SU-DHL-6 (cell line): ENCODE measurements around the gene RTEL1.

Experiments
- H2AFZ ChIP-seq: fragments of 200-600 bp; sonication (generic); 2 replicates; pipeline ENCODE4 v1.6.1; 2014; ENCODE audit warnings: low read depth, mild to moderate bottlenecking, moderate library complexity, mixed read lengths, antibody characterized with exemption, low read length; ENCODE audit not compliant: severe bottlenecking
- H3F3A ChIP-seq: fragments of 200-600 bp; shearing (Covaris generic); 2 replicates; pipeline ENCODE4 v1.6.0; 2016; ENCODE audit warnings: antibody characterized with exemption, mild to moderate bottlenecking; ENCODE audit not compliant: insufficient read depth
- H3K27ac ChIP-seq: fragments of 200-600 bp; sonication (generic); 2 replicates; pipeline ENCODE4 v1.5.1; 2016; ENCODE audit warnings: low read depth, mild to moderate bottlenecking, low read length, moderate library complexity, mixed read lengths
- H3K27me3 ChIP-seq: fragments of 200-600 bp; sonication (generic), shearing (Covaris generic); 2 replicates; pipeline ENCODE4 v1.6.0; 2014; ENCODE audit warnings: mild to moderate bottlenecking, low read length
- H3K36me3 ChIP-seq: fragments of 200-600 bp; sonication (generic); 2 replicates; pipeline ENCODE4 v1.6.1; 2014; ENCODE audit warnings: mild to moderate bottlenecking, low read length, mixed read lengths
- H3K4me2 ChIP-seq: fragments of 300-600, 200-600 bp; shearing (Covaris generic), sonication (generic); 2 replicates; pipeline ENCODE4 v1.6.0; 2014; ENCODE audit warnings: low read length, low read depth, mild to moderate bottlenecking; ENCODE audit not compliant: poor library complexity, severe bottlenecking
- H3K4me3 ChIP-seq: fragments of 200-600 bp; sonication (generic); 2 replicates; pipeline ENCODE4 v1.5.1; 2014; ENCODE audit warnings: antibody characterized with exemption, low read length, mild to moderate bottlenecking, mixed read lengths; ENCODE audit not compliant: insufficient read depth, poor library complexity, severe bottlenecking
- H3K79me2 ChIP-seq: fragments of 200-600 bp; sonication (generic); 2 replicates; pipeline ENCODE4 v1.6.1; 2014; ENCODE audit warnings: mild to moderate bottlenecking, low read length, moderate library complexity; ENCODE audit not compliant: insufficient read depth
- H3K9ac ChIP-seq: fragments of 200-600 bp; sonication (generic); 2 replicates; pipeline ENCODE4 v1.7.0; 2014; ENCODE audit warnings: mild to moderate bottlenecking, low read length
- H3K9me2 ChIP-seq: fragments of 200-600 bp; sonication (generic); replicated peaks from 2 replicates; pipeline ENCODE4 v1.6.1; 2014; ENCODE audit warnings: low read length; ENCODE audit not compliant: insufficient read depth
- H3K9me3 ChIP-seq: fragments of 200-600 bp; sonication (generic); 2 replicates; pipeline ENCODE4 v1.6.1; 2014; ENCODE audit warnings: low read length, mixed read lengths; ENCODE audit not compliant: insufficient read depth
- H4K20me1 ChIP-seq: fragments of 200-600 bp; sonication (generic); 2 replicates; pipeline ENCODE4 v1.6.1; 2014; ENCODE audit warnings: low read depth, mild to moderate bottlenecking, antibody characterized with exemption, low read length, moderate library complexity, mixed read lengths
- CTCF ChIP-seq: fragments of 200-600 bp; sonication (generic); IDR thresholded peaks from one replicate; pipeline ENCODE4 v1.5.1; 2017; ENCODE audit warnings: antibody characterized with exemption, mild to moderate bottlenecking, low read length, moderate library complexity; ENCODE audit not compliant: insufficient read depth, poor library complexity, severe bottlenecking
- EZH2phosphoT487 ChIP-seq: fragments of 200-600 bp; sonication (generic), shearing (Covaris generic); conservative IDR thresholded peaks from 2 replicates; pipeline ENCODE4 v1.6.1; 2018; ENCODE audit warnings: mild to moderate bottlenecking, antibody characterized with exemption, low read length, moderate library complexity, mixed read lengths

The RTEL1 gene

GRCh38 chr20:63662813-63663189, 4.7 kb downstream of the RTEL1 start:
- Histone ChIP-seq H2AFZ (no peak overlapping the region), H3K36me3 (no peaks in the 10 kb centered on the region), H3K4me2 (no peak overlapping the region), H3K27me3 (no peaks in the 10 kb centered on the region), H3K4me3 (no peak overlapping the region), H4K20me1 (no peaks in the 10 kb centered on the region), H3K79me2 (peaks cover 13% of the 10 kb centered on the region), H3F3A (no peaks in the 10 kb centered on the region), H3K9me2 (no peaks in the 10 kb centered on the region), H3K27ac (no peak overlapping the region), H3K9me3 (no peaks in the 10 kb centered on the region), H3K9ac (no peak overlapping the region)
- no peak for TF ChIP-seq CTCF
- TF ChIP-seq EZH2phosphoT487, result no peak

GRCh38 chr20:63663332-63664066, 5.4 kb downstream of the RTEL1 start:
- H3K79me2 ChIP-seq, result peaks cover 13% of the 10 kb centered on the region
- TF ChIP-seq EZH2phosphoT487 (no peak), CTCF (no peak)
- H3F3A ChIP-seq, result no peaks in the 10 kb centered on the region
- H3K4me3 ChIP-seq, result no peak overlapping the region
- H3K27me3 ChIP-seq, result no peaks in the 10 kb centered on the region
- H3K27ac ChIP-seq, result no peak overlapping the region
- no peaks in the 10 kb centered on the region for H3K9me2 ChIP-seq
- no peaks in the 10 kb centered on the region for H4K20me1 ChIP-seq
- H3K36me3 ChIP-seq, result no peaks in the 10 kb centered on the region
- H2AFZ ChIP-seq, result no peak overlapping the region
- no peak overlapping the region for H3K4me2 ChIP-seq
- no peaks in the 10 kb centered on the region for H3K9me3 ChIP-seq
- no peak overlapping the region for H3K9ac ChIP-seq

GRCh38 chr20:63664143-63664851, 6.2 kb downstream of the RTEL1 start:
- H2AFZ ChIP-seq, result no peak overlapping the region
- H3K9me3 ChIP-seq, result no peaks in the 10 kb centered on the region
- H3K27ac ChIP-seq, result no peak overlapping the region
- H3K9me2 ChIP-seq, result no peaks in the 10 kb centered on the region
- peaks cover 6% of the 10 kb centered on the region for H3K79me2 ChIP-seq
- no peak overlapping the region for H3K4me2 ChIP-seq
- no peak overlapping the region for H3K4me3 ChIP-seq
- H4K20me1 ChIP-seq, result no peaks in the 10 kb centered on the region
- no peaks in the 10 kb centered on the region for H3F3A ChIP-seq
- TF ChIP-seq CTCF (no peak), EZH2phosphoT487 (no peak)
- no peak overlapping the region for H3K9ac ChIP-seq
- no peaks in the 10 kb centered on the region for H3K36me3 ChIP-seq
- no peaks in the 10 kb centered on the region for H3K27me3 ChIP-seq
